ENCODE results near the gene GSTCD.
A peak's percentile ranks its signal among the peaks of the same experiment; 100 is the strongest.
"Not testable (repeated sequence)": the region's sequence is repeated elsewhere in the genome, so short reads cannot be mapped to it uniquely, and the experiment has no call there.

GSTCD gene

GRCh38 chr4:105708181-105709080, at the start of gene GSTCD, which contains the start of gene INTS12:
TSS of gene GSTCD (plus strand) at chr4:105708784. CDS start at chr4:105717614, 8,830 bp downstream.
TSS of gene INTS12 (minus strand) at chr4:105708689. CDS start at chr4:105700005, 8,684 bp downstream.
- peak; percentile 85 to 89 for DNase-seq

GRCh38 chr4:105659190-105659589, 49.4 kb upstream of the GSTCD start:
- no peak for DNase-seq

- no peak for DNase-seq
These were observed 47.6 kb upstream of the GSTCD start for GRCh38 chr4:105661028-105661427.

- DNase-seq, result no peak
These were observed 45.5 kb upstream of the GSTCD start for GRCh38 chr4:105662935-105663675.

GRCh38 chr4:105666693-105667092, 41.9 kb upstream of the GSTCD start:
- no peak for DNase-seq

- DNase-seq, result no peak
These were observed 37.9 kb upstream of the GSTCD start for GRCh38 chr4:105670684-105671083.

- DNase-seq, result no peak
These were observed 37.3 kb upstream of the GSTCD start for GRCh38 chr4:105671301-105671700.

GRCh38 chr4:105674011-105674410, 34.6 kb upstream of the GSTCD start:
- no peak for DNase-seq

GRCh38 chr4:105677709-105678108, 30.9 kb upstream of the GSTCD start:
- no peak for DNase-seq

- no peak for DNase-seq
These were observed 29.4 kb upstream of the GSTCD start for GRCh38 chr4:105679186-105679585.

GRCh38 chr4:105683038-105683437, 25.5 kb upstream of the GSTCD start:
- no peak for DNase-seq

- no peak for DNase-seq
These were observed 22.0 kb upstream of the GSTCD start for GRCh38 chr4:105686571-105686970.

GRCh38 chr4:105694812-105695211, 13.8 kb upstream of the GSTCD start:
- DNase-seq, result not testable (repeated sequence)

GRCh38 chr4:105695832-105696231, 12.8 kb upstream of the GSTCD start:
- DNase-seq, result not testable (repeated sequence)

- no peak for DNase-seq
These were observed 10.0 kb upstream of the GSTCD start for GRCh38 chr4:105698607-105699006.

- DNase-seq, result peak in 1 of 2 donors; percentile 8
These were observed 803 bp upstream of the GSTCD start for GRCh38 chr4:105707782-105708180.

GRCh38 chr4:105709081-105709450, 482 bp downstream of the GSTCD start:
- no peak for DNase-seq

GRCh38 chr4:105710012-105710600, 1.5 kb downstream of the GSTCD start:
- no peak for DNase-seq

- no peak for DNase-seq
These were observed 2.1 kb downstream of the GSTCD start for GRCh38 chr4:105710678-105711077.

- no peak for DNase-seq
These were observed 4.2 kb downstream of the GSTCD start for GRCh38 chr4:105712766-105713165.

- no peak for DNase-seq
These were observed 5.5 kb downstream of the GSTCD start for GRCh38 chr4:105714071-105714521.

- DNase-seq, result no peak
These were observed 6.3 kb downstream of the GSTCD start for GRCh38 chr4:105714932-105715331.

- peak in 1 of 2 donors; percentile 34 for DNase-seq
These were observed 7.2 kb downstream of the GSTCD start for GRCh38 chr4:105715692-105716278.
